Stimulated activated CD8-positive, alpha-beta memory T cell treated with anti-CD3 and anti-CD28 coated beads, Interleukin-4, amount 100 ng/mL, for 1 hour (primary cell): ENCODE results near the gene PCCA.

Experiments
- DNase-seq, 2 donors: peaks; one replicate each; pipeline ENCODE4 v3.0.0-alpha.2; 2020; ENCODE audit warnings: low read depth in 2 of 2, low spot score in 1 of 2

Gene PCCA

GRCh38 chr13:100497389-100497788 lies 408.5 kb downstream of the PCCA start:
- no peak for DNase-seq

- DNase-seq: no peak
Observed at GRCh38 chr13:100502446-100502845, 413.6 kb downstream of the PCCA start.

- no peak for DNase-seq
Observed at GRCh38 chr13:100503622-100504021, 414.7 kb downstream of the PCCA start.

- no peak for DNase-seq
Observed at GRCh38 chr13:100506154-100506553, 417.3 kb downstream of the PCCA start.

- DNase-seq: no peak
Observed at GRCh38 chr13:100506600-100507422, 417.9 kb downstream of the PCCA start.

- no peak for DNase-seq
Observed at GRCh38 chr13:100508455-100508854, 419.6 kb downstream of the PCCA start.

GRCh38 chr13:100508996-100509395 lies 420.1 kb downstream of the PCCA start:
- DNase-seq: no peak

GRCh38 chr13:100510208-100510957 lies 421.5 kb downstream of the PCCA start:
- DNase-seq: no peak

GRCh38 chr13:100511466-100511865 lies 422.6 kb downstream of the PCCA start:
- DNase-seq: no peak

- no peak for DNase-seq
Observed at GRCh38 chr13:100512422-100512821, 423.5 kb downstream of the PCCA start.

- no peak for DNase-seq
Observed at GRCh38 chr13:100513171-100513570, 424.3 kb downstream of the PCCA start.

- no peak for DNase-seq
Observed at GRCh38 chr13:100513987-100514670, 425.2 kb downstream of the PCCA start.

- DNase-seq: peak; percentile 40 to 46
Observed at GRCh38 chr13:100514788-100515409, 426.0 kb downstream of the PCCA start.

- no peak for DNase-seq
Observed at GRCh38 chr13:100515410-100515800, 426.5 kb downstream of the PCCA start.

- no peak for DNase-seq
Observed at GRCh38 chr13:100517135-100517534, 428.2 kb downstream of the PCCA start.

- DNase-seq: no peak
Observed at GRCh38 chr13:100517728-100518127, 428.8 kb downstream of the PCCA start.

- no peak for DNase-seq
Observed at GRCh38 chr13:100518394-100519062, 429.6 kb downstream of the PCCA start.

- no peak for DNase-seq
Observed at GRCh38 chr13:100519626-100520025, 430.7 kb downstream of the PCCA start.

GRCh38 chr13:100520936-100521850 lies 432.3 kb downstream of the PCCA start:
- no peak for DNase-seq
